GM12801 (cell line): Measurements from ENCODE around the gene MGAT4B.

Experiments
- TF ChIP-seq, protein P1 (sequence below): IDR thresholded peaks from one replicate; pipeline ENCODE4 v1.5.1; 2011; ENCODE audit warnings: control low read depth; ENCODE audit not compliant: insufficient read length; ENCODE audit errors: extremely low read depth

Gene MGAT4B

DNA sequence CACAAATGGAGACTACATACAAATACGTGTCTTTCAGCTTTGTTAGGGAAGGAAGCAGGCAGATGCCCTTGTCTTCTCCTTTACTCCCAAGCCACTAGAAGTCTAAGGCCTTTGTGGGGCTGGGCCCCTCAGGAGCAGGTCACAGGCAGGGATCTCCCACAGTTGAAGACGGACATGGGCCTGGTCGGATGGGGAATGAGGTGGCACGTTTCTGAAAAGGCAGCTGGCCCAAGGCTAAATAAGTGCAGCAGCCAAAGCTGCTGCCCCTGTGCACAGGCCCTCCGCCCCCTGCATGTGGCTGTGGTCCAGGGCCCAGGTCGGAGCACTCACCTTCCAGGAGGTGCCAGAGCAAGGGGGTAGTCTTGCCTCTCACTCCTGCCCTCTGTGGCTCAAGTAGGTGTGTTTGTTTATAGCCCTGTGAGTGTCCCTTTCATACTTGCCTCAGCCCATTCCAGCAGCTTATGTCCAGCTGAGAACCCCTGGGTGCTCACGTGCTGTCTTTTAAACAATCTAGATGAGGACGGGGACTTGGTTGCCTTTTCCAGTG, 15.9 kb upstream of the MGAT4B start:
- TF ChIP-seq, protein P1, sequence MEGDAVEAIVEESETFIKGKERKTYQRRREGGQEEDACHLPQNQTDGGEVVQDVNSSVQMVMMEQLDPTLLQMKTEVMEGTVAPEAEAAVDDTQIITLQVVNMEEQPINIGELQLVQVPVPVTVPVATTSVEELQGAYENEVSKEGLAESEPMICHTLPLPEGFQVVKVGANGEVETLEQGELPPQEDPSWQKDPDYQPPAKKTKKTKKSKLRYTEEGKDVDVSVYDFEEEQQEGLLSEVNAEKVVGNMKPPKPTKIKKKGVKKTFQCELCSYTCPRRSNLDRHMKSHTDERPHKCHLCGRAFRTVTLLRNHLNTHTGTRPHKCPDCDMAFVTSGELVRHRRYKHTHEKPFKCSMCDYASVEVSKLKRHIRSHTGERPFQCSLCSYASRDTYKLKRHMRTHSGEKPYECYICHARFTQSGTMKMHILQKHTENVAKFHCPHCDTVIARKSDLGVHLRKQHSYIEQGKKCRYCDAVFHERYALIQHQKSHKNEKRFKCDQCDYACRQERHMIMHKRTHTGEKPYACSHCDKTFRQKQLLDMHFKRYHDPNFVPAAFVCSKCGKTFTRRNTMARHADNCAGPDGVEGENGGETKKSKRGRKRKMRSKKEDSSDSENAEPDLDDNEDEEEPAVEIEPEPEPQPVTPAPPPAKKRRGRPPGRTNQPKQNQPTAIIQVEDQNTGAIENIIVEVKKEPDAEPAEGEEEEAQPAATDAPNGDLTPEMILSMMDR = no peak

DNA sequence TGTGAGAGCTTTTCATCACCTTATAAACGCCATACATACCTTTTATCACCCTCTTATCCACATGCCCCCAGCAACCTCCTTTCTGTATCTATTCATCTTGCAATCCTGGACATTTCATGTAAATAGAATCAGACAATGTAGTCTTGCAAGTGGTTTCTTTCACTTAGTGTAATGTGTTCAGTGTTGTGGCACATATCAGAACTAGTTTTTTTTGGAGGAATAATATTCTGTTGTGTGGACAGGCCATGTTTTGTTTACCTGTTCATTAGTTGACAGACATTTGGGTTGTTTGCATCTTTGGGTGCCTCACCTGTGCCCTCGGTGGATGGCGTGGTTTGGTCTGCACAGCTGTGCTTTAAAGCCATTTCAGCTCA, 15.4 kb upstream of the MGAT4B start:
- TF ChIP-seq, protein P1 = no peak

DNA sequence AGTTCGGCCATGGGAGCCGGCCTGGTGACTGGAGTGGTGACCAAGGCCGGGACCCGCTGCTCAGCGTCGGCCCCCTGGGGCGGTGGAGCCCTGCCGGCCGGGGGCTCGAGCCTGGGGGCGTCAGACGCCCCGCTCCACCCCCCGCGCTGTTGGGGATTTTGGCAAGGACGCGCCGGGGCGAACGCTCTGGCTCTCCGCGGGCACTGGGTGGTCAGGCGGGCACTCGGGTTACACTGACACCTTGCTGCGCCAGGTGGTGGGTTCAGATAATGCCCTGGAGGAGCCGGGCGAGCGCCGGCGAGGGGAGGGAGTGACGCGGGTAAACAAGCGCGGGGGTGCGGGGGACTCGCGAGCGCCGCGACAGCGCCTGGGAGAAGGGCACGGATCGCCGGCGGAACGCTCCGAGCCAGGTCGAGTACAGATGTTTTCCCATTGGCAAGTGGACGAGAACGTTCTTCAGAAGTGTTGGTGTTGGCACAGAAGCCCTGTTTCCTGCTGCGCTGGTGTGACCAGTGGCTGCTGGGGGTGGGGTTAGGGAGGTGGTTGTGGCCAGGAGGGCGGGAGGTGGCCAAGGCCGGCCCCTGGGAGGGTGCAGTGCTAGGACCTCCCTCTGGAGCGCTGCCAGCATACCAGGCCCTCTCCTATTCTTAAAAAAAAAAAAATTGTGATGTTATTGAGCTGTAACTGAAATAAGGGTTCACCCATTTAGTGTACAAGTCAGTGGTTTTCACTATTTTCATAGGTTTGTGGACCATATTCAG, 14.8 kb upstream of the MGAT4B start:
- TF ChIP-seq, protein P1 = no peak

DNA sequence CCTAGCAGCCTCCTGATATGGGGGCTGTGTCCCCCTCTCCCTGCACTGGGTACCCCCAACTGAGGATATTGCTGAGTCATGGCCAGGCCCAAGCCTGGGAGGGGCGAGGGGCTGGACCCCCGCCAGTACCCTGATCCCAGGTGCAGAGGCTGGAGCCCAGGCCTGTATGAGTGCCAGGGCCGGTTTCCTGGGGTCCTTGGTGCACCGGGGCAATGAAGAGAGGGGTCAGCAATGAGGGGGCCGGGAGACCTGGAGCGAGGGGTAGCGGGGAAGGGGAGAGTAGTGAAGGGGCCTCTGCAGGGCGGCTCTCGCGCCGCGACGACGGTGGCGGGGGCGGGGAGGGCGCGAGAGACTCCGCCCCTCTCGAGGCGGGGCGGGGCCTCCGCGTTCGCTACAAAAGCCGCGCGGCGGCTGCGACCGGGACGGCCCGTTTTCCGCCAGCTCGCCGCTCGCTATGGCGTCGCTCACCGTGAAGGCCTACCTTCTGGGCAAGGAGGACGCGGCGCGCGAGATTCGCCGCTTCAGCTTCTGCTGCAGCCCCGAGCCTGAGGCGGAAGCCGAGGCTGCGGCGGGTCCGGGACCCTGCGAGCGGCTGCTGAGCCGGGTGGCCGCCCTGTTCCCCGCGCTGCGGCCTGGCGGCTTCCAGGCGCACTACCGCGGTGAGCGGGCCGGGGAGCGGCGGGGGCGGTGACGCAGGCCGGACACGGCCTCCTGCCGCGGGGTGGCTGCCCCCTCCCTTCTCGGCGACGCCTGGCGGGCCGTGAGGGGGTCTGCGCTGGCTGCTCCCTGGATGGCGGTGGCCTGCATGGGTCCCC, 14.0 kb upstream of the MGAT4B start, which contains the start of gene SQSTM1:
Gene SQSTM1, plus strand, starts transcription at position 423 of the 815 bp plus-strand sequence. Its CDS starts 32 bp downstream, at position 455.
- TF ChIP-seq, protein P1 = no peak

DNA sequence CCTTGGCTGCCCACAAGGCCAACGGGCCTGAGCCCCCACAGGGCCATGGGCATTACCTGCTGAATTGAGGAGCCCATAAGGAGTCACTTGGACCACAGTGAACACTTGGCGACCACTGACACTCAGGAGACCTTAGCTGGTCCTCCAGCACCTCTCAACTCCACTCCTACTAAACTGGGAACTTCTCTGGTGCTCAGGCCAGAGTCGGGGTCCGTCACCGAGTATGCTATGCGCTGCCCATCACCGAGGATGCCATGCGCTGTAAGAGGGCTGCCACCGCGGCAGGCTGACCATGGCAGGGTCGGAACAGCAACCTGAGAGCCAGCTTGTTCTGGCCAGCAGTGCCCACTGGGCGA, 13.4 kb upstream of the MGAT4B start:
- TF ChIP-seq, protein P1 = no peak

DNA sequence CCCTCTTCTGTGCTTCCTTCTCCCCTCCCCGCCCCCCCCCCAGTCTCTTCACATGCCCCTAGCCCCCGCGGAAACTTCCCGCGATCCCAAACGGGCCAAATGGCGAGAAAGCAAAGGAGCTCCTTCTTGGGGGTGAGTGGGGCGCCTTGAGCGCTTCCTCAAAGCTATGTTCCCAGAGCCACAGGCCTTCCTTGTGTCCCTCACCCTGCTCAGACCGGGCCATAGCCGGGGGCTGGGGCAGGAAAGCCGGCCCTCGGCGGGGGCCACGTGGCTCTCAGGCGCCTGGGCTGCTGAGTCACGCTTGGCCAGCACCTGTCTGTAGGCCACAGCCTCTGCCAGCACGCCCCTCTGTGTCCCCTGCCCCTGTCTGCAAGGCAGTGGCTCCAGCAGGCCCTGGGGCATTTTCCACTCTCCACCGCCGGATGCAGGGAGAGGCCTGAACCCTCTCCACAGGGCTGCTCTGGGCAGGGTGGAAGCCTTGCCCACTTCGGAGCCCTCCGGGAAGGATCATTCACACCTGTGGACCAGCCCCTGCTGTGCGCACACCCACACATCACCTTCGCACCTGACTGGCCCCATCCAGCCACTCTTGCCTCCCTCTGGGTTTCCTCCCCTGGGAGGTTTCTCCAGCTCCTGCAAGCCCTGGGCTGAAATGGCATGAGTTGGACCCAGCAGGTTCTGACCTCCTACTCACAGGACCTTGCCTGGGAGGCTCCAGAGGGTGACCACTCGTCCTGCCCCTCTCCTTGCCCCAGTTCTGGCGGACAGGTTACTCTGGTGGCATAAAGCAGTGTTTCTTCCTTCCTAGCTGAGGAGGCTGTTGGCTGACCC, 12.8 kb upstream of the MGAT4B start:
- TF ChIP-seq, protein P1 = no peak
